ENCODE results near the gene PKMYT1. TPM values are rescaled to one million over a fixed set of nuclear protein-coding genes. Genes with fewer than 3 reads are reported as not detected.

PKMYT1 gene
- total RNA-seq, 1 experiment from 2014 or later = 128 TPM

DNA sequence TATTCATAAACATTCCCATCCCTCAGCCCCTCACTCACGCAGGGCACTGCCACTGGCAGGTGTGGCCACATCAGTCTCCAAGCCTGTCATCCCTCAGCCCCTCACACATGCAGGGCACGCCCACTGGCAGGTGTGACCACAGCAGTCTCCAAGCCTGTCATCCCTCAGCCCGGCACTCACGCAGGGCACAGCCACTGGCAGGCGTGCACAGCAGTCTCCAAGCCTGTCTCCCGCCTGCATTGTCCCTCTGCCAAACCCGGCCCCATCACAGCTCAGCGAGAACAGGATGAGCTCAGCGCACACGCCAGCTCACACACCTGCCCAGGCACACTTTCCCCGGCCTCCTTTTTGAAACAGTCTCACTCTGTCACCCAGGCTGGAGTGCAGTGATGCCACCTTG lies 27.6 kb downstream of the PKMYT1 start:
- POLR2A ChIA-PET (ENCODE audit: low non-redundant PET) = no interaction called here
- Histone ChIP-seq H3K27ac (ENCODE audit: low read depth, low read length, poor library complexity, severe bottlenecking) (no peak overlapping the region), H3K27me3 (replicated peaks; ENCODE audit: insufficient read depth, low read depth, low read length, poor library complexity) (no peaks in the 10 kb centered on the region), H3K4me1 (ENCODE audit: insufficient read depth, low read length, poor library complexity, severe bottlenecking) (no peaks in the 10 kb centered on the region), H3K9me3 (ENCODE audit: low read depth, low read length, poor library complexity, severe bottlenecking) (no peaks in the 10 kb centered on the region), H3K4me3 (ENCODE audit: low read depth, low read length, poor library complexity, severe bottlenecking) (no peak overlapping the region), H3K36me3 (ENCODE audit: insufficient read depth, low read length, poor library complexity, severe bottlenecking) (no peaks in the 10 kb centered on the region)
- intact Hi-C loops (cut with micrococcal nuclease; ENCODE audit: unreplicated experiment) = no loop called here
- DNase-seq (ENCODE audit: low spot score) = no peak
- no TSS peak for BruUV-seq (replicated peaks)
- CTCF ChIA-PET = interaction anchor here (0.6 kb wide), 2 partner anchors 13 to 27 kb away, joined by 3 to 4 read pairs; no protein-coding TSS in a partner anchor
- TF ChIP-seq EZH2 (IDR thresholded peaks at IDR 0.05; ENCODE audit: borderline replicate concordance, low read depth, low read length, poor library complexity, severe bottlenecking) = no peak

DNA sequence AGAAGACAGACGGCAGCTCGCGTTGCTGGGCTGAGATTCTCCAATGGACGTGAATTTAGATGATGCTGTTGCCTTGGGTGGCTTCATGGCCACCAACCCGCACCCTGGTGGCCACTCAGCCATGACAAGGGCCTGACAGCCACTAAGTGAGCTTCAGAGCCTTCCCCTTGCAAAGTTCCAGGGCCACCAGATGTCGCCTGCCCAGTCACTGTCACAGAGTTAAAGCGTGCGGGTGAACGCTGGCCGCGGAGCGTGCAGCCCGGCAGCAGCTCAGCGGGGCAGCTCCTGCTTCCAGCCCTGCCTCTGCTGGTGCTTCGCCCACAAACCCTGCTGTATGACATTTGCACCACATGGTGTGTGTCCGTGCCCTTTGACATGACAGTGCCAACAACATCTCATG lies 29.5 kb downstream of the PKMYT1 start:
- CTCF ChIA-PET = no interaction called here
- TF ChIP-seq, protein P1, sequence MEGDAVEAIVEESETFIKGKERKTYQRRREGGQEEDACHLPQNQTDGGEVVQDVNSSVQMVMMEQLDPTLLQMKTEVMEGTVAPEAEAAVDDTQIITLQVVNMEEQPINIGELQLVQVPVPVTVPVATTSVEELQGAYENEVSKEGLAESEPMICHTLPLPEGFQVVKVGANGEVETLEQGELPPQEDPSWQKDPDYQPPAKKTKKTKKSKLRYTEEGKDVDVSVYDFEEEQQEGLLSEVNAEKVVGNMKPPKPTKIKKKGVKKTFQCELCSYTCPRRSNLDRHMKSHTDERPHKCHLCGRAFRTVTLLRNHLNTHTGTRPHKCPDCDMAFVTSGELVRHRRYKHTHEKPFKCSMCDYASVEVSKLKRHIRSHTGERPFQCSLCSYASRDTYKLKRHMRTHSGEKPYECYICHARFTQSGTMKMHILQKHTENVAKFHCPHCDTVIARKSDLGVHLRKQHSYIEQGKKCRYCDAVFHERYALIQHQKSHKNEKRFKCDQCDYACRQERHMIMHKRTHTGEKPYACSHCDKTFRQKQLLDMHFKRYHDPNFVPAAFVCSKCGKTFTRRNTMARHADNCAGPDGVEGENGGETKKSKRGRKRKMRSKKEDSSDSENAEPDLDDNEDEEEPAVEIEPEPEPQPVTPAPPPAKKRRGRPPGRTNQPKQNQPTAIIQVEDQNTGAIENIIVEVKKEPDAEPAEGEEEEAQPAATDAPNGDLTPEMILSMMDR (conservative IDR thresholded peaks at IDR 0.05; ENCODE audit: low read depth, low read length) = no peak
- no peak for TF ChIP-seq EZH2 (IDR thresholded peaks at IDR 0.05; ENCODE audit: borderline replicate concordance, low read depth, low read length, poor library complexity, severe bottlenecking)
- H3K36me3 ChIP-seq (ENCODE audit: insufficient read depth, low read length, poor library complexity, severe bottlenecking) = no peaks in the 10 kb centered on the region
- no peak overlapping the region for H3K4me3 ChIP-seq (ENCODE audit: low read depth, low read length, poor library complexity, severe bottlenecking)
- POLR2A ChIA-PET (ENCODE audit: low non-redundant PET) = no interaction called here
- intact Hi-C loops (cut with micrococcal nuclease; ENCODE audit: unreplicated experiment) = no loop called here
- H3K27me3 ChIP-seq (replicated peaks; ENCODE audit: insufficient read depth, low read depth, low read length, poor library complexity) = no peaks in the 10 kb centered on the region
- no peaks in the 10 kb centered on the region for H3K4me1 ChIP-seq (ENCODE audit: insufficient read depth, low read length, poor library complexity, severe bottlenecking)
- H3K27ac ChIP-seq (ENCODE audit: low read depth, low read length, poor library complexity, severe bottlenecking) = no peak overlapping the region
- no peaks in the 10 kb centered on the region for H3K9me3 ChIP-seq (ENCODE audit: low read depth, low read length, poor library complexity, severe bottlenecking)
- DNase-seq (ENCODE audit: low spot score) = no peak
- BruUV-seq (replicated peaks) = no TSS peak

DNA sequence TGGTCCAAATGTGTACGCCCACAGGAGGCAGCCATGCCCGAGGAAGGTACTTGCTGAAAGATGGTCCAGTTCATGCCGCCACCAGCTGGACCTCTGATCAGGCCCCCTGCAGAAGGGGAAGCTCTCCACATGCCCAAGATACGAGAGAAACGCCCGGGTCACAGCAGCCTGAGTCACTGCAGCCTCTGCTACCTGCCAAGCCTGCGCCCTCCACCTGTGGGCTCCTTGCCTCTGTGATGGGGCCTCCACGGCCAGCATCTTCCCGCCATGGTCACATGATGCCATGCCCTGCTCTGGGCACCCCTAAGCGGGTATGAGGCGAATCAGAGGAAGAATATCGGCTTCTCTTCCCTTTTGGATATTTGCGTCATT lies 29.9 kb downstream of the PKMYT1 start:
- intact Hi-C loops (cut with micrococcal nuclease; ENCODE audit: unreplicated experiment) = no loop called here
- no peak overlapping the region for H3K27ac ChIP-seq (ENCODE audit: low read depth, low read length, poor library complexity, severe bottlenecking)
- ChIA-PET CTCF (no interaction called here), POLR2A (ENCODE audit: low non-redundant PET) (no interaction called here)
- no peak for DNase-seq (ENCODE audit: low spot score)
- TF ChIP-seq, protein P1 (conservative IDR thresholded peaks at IDR 0.05; ENCODE audit: low read depth, low read length) = no peak
- no peak for TF ChIP-seq EZH2 (IDR thresholded peaks at IDR 0.05; ENCODE audit: borderline replicate concordance, low read depth, low read length, poor library complexity, severe bottlenecking)
- H3K4me1 ChIP-seq (ENCODE audit: insufficient read depth, low read length, poor library complexity, severe bottlenecking) = no peaks in the 10 kb centered on the region
- H3K36me3 ChIP-seq (ENCODE audit: insufficient read depth, low read length, poor library complexity, severe bottlenecking) = no peaks in the 10 kb centered on the region
- H3K27me3 ChIP-seq (replicated peaks; ENCODE audit: insufficient read depth, low read depth, low read length, poor library complexity) = no peaks in the 10 kb centered on the region
- H3K9me3 ChIP-seq (ENCODE audit: low read depth, low read length, poor library complexity, severe bottlenecking) = no peaks in the 10 kb centered on the region
- H3K4me3 ChIP-seq (ENCODE audit: low read depth, low read length, poor library complexity, severe bottlenecking) = no peak overlapping the region
- no TSS peak for BruUV-seq (replicated peaks)

DNA sequence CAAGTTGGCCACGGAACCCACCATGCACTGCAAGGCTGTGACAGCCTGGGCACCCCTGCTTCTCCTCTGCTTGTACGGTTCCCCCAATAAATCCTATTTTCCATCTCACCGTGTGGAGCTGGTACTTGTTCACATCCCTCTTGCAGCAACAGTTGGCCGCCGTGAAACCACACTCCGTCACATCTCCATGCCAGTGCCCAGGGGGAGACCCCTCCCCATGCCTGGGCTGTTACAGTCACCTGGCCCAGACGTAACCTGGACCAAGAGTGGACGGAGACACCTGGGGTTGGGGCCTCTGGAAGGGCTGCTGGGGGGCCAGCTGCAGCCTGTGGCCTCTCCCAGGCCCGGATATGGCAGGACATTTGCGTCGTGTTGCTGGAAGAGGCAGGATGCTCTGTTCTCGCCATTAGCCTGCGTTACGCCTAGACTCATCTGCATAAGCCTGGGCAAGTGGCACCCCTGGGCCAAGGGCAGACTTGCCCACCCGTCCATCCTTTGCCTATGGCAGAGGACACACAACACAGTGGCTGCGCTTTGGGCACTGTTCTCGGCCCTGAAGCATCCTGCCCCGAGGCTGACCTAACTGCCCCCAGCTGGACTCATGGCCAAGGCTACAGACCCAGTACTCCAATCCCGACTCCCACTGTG lies 30.4 kb downstream of the PKMYT1 start:
- ChIA-PET POLR2A (ENCODE audit: low non-redundant PET) (no interaction called here), CTCF (no interaction called here)
- Histone ChIP-seq H3K9me3 (ENCODE audit: low read depth, low read length, poor library complexity, severe bottlenecking) (no peaks in the 10 kb centered on the region), H3K27ac (ENCODE audit: low read depth, low read length, poor library complexity, severe bottlenecking) (no peak overlapping the region), H3K4me3 (ENCODE audit: low read depth, low read length, poor library complexity, severe bottlenecking) (no peak overlapping the region), H3K27me3 (replicated peaks; ENCODE audit: insufficient read depth, low read depth, low read length, poor library complexity) (no peaks in the 10 kb centered on the region), H3K4me1 (ENCODE audit: insufficient read depth, low read length, poor library complexity, severe bottlenecking) (no peaks in the 10 kb centered on the region), H3K36me3 (ENCODE audit: insufficient read depth, low read length, poor library complexity, severe bottlenecking) (no peaks in the 10 kb centered on the region)
- no TSS peak for BruUV-seq (replicated peaks)
- intact Hi-C loops (cut with micrococcal nuclease; ENCODE audit: unreplicated experiment) = no loop called here
- no peak for TF ChIP-seq EZH2 (IDR thresholded peaks at IDR 0.05; ENCODE audit: borderline replicate concordance, low read depth, low read length, poor library complexity, severe bottlenecking)
- TF ChIP-seq, protein P1 (conservative IDR thresholded peaks at IDR 0.05; ENCODE audit: low read depth, low read length) = no peak
- no peak for DNase-seq (ENCODE audit: low spot score)
